GM19240 (cell line): ENCODE results near the gene CPED1.
"Not testable (repeated sequence)": the region's sequence is repeated elsewhere in the genome, so short reads cannot be mapped to it uniquely, and the experiment has no call there.

Experiments
- DNase-seq: peaks from one replicate; pipeline ENCODE4 v3.0.0; 2011; ENCODE audit warnings: low spot score; ENCODE audit not compliant: insufficient read length

Gene CPED1

GRCh38 chr7:121307021-121307574 is 318.6 kb downstream of the CPED1 start:
- DNase-seq = no peak

GRCh38 chr7:121313220-121313792 is 324.8 kb downstream of the CPED1 start:
- DNase-seq = no peak

GRCh38 chr7:121313793-121314676 is 325.5 kb downstream of the CPED1 start:
- DNase-seq = peak; percentile 9

GRCh38 chr7:121315170-121315569 is 326.7 kb downstream of the CPED1 start:
- DNase-seq = not testable (repeated sequence)

- no peak for DNase-seq
These were observed 333.9 kb downstream of the CPED1 start for GRCh38 chr7:121322460-121322859.

- DNase-seq = no peak
These were observed 335.2 kb downstream of the CPED1 start for GRCh38 chr7:121323515-121324302.

GRCh38 chr7:121327671-121328070 is 339.2 kb downstream of the CPED1 start:
- DNase-seq = no peak

GRCh38 chr7:121328508-121329190 is 340.1 kb downstream of the CPED1 start, which contains the start of gene WNT16:
TSS of gene WNT16 (plus strand) at chr7:121329000. CDS start at chr7:121329293, 293 bp downstream.
- DNase-seq = no peak

GRCh38 chr7:121329191-121330052 is 340.9 kb downstream of the CPED1 start:
- DNase-seq = peak; percentile 11

- no peak for DNase-seq
These were observed 341.7 kb downstream of the CPED1 start for GRCh38 chr7:121330053-121330833.

- no peak for DNase-seq
These were observed 342.5 kb downstream of the CPED1 start for GRCh38 chr7:121331048-121331447.

GRCh38 chr7:121331574-121331973 is 343.1 kb downstream of the CPED1 start:
- no peak for DNase-seq

GRCh38 chr7:121334376-121334775 is 345.9 kb downstream of the CPED1 start:
- no peak for DNase-seq

GRCh38 chr7:121334875-121335648 is 346.6 kb downstream of the CPED1 start:
- no peak for DNase-seq

- no peak for DNase-seq
These were observed 348.1 kb downstream of the CPED1 start for GRCh38 chr7:121336579-121336978.

- DNase-seq = no peak
These were observed 348.9 kb downstream of the CPED1 start for GRCh38 chr7:121337398-121337797.

- DNase-seq = no peak
These were observed 350.6 kb downstream of the CPED1 start for GRCh38 chr7:121339082-121339481.

GRCh38 chr7:121341933-121342332 is 353.4 kb downstream of the CPED1 start:
- DNase-seq = no peak
